K562 (cell line): ENCODE measurements around the gene KIF1A. TPM values are rescaled to one million over a fixed set of nuclear protein-coding genes. Genes with fewer than 3 reads are reported as not detected.

Experiments used
- ATAC-seq: fragments of 200-7000 bp; cut with Tn5 transposase; 3 replicates; pipeline ENCODE4 v1.9.1; 2020; ENCODE audit warnings: moderate library complexity
- BruUV-seq: library from RNA; stranded (reverse); fragments of 400-500 nt; replicated peaks from 2 replicates; lab custom pipeline; 2021; lab: Mats Ljungman, UMichigan
- CTCF ChIA-PET: fragments of 300-600 bp; formaldehyde crosslinking; extraction: SDS; loops from one replicate; lab custom pipeline; 2021; ENCODE audit warnings: low intra/inter-chr PET ratio; lab: Yijun Ruan, JAX
- POLR2A ChIA-PET: fragments of 300-600, 350-650 bp; sonication (Branson Sonifier 250); formaldehyde crosslinking; extraction: SDS; loops from one replicate; lab custom pipeline; 2021; ENCODE audit warnings: antibody characterized with exemption, inconsistent platforms; lab: Yijun Ruan, JAX
- DNase-seq, 4 experiments: peaks; one replicate each; pipeline versions ENCODE4 v3.0.0 to v3.0.0-alpha.2; 2011 to 2018; ENCODE audit warnings: low spot score in 3 of 4, mixed read lengths in 3 of 4; ENCODE audit errors: extremely low read depth in 1 of 4
- FAIRE-seq: peaks from 2 replicates; lab custom pipeline; 2011; peaks lifted over from hg19 to GRCh38; lab: Jason Lieb, UNC
- H2AFZ ChIP-seq: 2 replicates; pipeline ENCODE4 v1.6.0; 2011; ENCODE audit warnings: low read depth, low read length, control low read depth, inconsistent platforms
- H3K27ac ChIP-seq: fragments of 200-600 bp; 3 replicates; pipeline ENCODE4 v1.8.0; 2011; ENCODE audit warnings: low read depth, mild to moderate bottlenecking, control low read depth, inconsistent platforms, low read length, moderate library complexity, mixed read lengths; ENCODE audit errors: extremely low read depth
- H3K27me3 ChIP-seq, 2 experiments: fragments of 300-600 bp in 1 of 2; 2 replicates in 1 of 2; 3 replicates in 1 of 2; pipeline versions ENCODE4 v1.6.0 to v1.8.0; 2011; ENCODE audit warnings: inconsistent platforms in 2 of 2, low read length in 2 of 2, mild to moderate bottlenecking in 1 of 2, mixed read lengths in 1 of 2, moderate library complexity in 1 of 2; ENCODE audit not compliant: control insufficient read depth in 2 of 2, insufficient read depth in 2 of 2
- H3K36me3 ChIP-seq: fragments of 300-600 bp; 3 replicates; pipeline ENCODE4 v1.8.0; 2011; ENCODE audit warnings: mild to moderate bottlenecking, low read length, inconsistent platforms; ENCODE audit not compliant: control insufficient read depth, insufficient read depth
- H3K4me1 ChIP-seq, 2 experiments: fragments of 200-600 bp in 1 of 2; replicated peaks in 1 of 2; 2 replicates in 1 of 2; 3 replicates in 1 of 2; pipeline versions ENCODE4 v1.5.1 to v1.8.0; 2011; ENCODE audit warnings: inconsistent platforms in 2 of 2, low read length in 2 of 2, mild to moderate bottlenecking in 1 of 2, mixed read lengths in 1 of 2, moderate library complexity in 1 of 2; ENCODE audit not compliant: control insufficient read depth in 2 of 2, insufficient read depth in 2 of 2
- H3K4me2 ChIP-seq: 2 replicates; pipeline ENCODE4 v1.6.1; 2011; ENCODE audit warnings: low read length, control low read depth, inconsistent platforms, mixed read lengths; ENCODE audit not compliant: insufficient read depth
- H3K4me3 ChIP-seq: fragments of 200-600 bp; sonication (generic), shearing (Covaris generic); 2 replicates; pipeline ENCODE4 v1.5.1; 2016; ENCODE audit warnings: control low read depth, inconsistent platforms
- H3K79me2 ChIP-seq: fragments of 200-600 bp; 3 replicates; pipeline ENCODE4 v1.8.0; 2011; ENCODE audit warnings: low read length, inconsistent platforms; ENCODE audit not compliant: control insufficient read depth, insufficient read depth
- H3K9ac ChIP-seq, 2 experiments: 2 replicates each; pipeline versions ENCODE4 v1.6.0 to v1.6.1; 2011; ENCODE audit warnings: low read depth in 2 of 2, low read length in 2 of 2, control low read depth in 1 of 2, inconsistent platforms in 1 of 2, mild to moderate bottlenecking in 1 of 2, mixed read lengths in 1 of 2; ENCODE audit not compliant: insufficient read depth in 1 of 2
- H3K9me1 ChIP-seq: one replicate; pipeline ENCODE4 v1.6.0; 2011; ENCODE audit warnings: inconsistent platforms, mild to moderate bottlenecking, low read length, moderate library complexity; ENCODE audit not compliant: control insufficient read depth, insufficient read depth
- H3K9me3 ChIP-seq: replicated peaks from 2 replicates; pipeline ENCODE4 v1.5.1; 2011; ENCODE audit warnings: low read depth, low read length, inconsistent platforms; ENCODE audit not compliant: control insufficient read depth, insufficient read depth
- H4K20me1 ChIP-seq: replicated peaks from 2 replicates; pipeline ENCODE4 v1.6.1; 2011; ENCODE audit warnings: low read length, inconsistent platforms, mixed read lengths; ENCODE audit not compliant: control insufficient read depth, insufficient read depth
- CXXC5 ChIP-seq: fragments of 250-450 bp; sonication (Bioruptor Pico); IDR thresholded peaks from 2 replicates; pipeline ENCODE4 v1.8.0; 2022; ENCODE audit warnings: inconsistent platforms, mild to moderate bottlenecking, moderate library complexity
- ERF ChIP-seq: fragments of 450-650 bp; formaldehyde crosslinking; IDR thresholded peaks from 2 replicates; pipeline ENCODE4 v1.4.0; 2020; ENCODE audit warnings: mild to moderate bottlenecking, mixed read lengths
- FIP1L1 ChIP-seq: fragments of 200-400 bp; formaldehyde crosslinking; IDR thresholded peaks from 2 replicates; pipeline ENCODE4 v1.6.1; 2018; ENCODE audit warnings: mild to moderate bottlenecking, low read depth, low read length; ENCODE audit not compliant: poor library complexity, severe bottlenecking
- GABPB2 ChIP-seq: fragments of 250-450 bp; sonication (Bioruptor Pico); conservative IDR thresholded peaks from 2 replicates; pipeline ENCODE4 v1.5.1; 2021; ENCODE audit warnings: mild to moderate bottlenecking
- KDM2B ChIP-seq: fragments of 250-450 bp; sonication (Bioruptor Pico); IDR thresholded peaks from 2 replicates; pipeline ENCODE4 v1.8.0; 2021; ENCODE audit warnings: mild to moderate bottlenecking, moderate library complexity
- TFAM ChIP-seq: fragments of 250-450 bp; sonication (Bioruptor Pico); conservative IDR thresholded peaks from 2 replicates; pipeline ENCODE4 v1.5.0; 2021; ENCODE audit warnings: mild to moderate bottlenecking, moderate library complexity
- TRIM28 ChIP-seq: fragments of 450-650 bp; IDR thresholded peaks from 2 replicates; pipeline ENCODE4 v1.6.1; 2017
- XRCC5 ChIP-seq: fragments of 200-400 bp; formaldehyde crosslinking; IDR thresholded peaks from 2 replicates; pipeline ENCODE4 v1.6.1; 2017; ENCODE audit warnings: low read depth, mild to moderate bottlenecking, low read length
- ZEB2 ChIP-seq: fragments of 450-650 bp; IDR thresholded peaks from 2 replicates; pipeline ENCODE4 v1.6.1; 2016
- ZNF224 ChIP-seq: sonication (generic); formaldehyde crosslinking; IDR thresholded peaks from 2 replicates; pipeline ENCODE4 v1.8.0; 2022; ENCODE audit warnings: mild to moderate bottlenecking, missing genetic modification reagents
- ZNF239 ChIP-seq: fragments of 250-450 bp; sonication (Bioruptor Pico); IDR thresholded peaks from 2 replicates; pipeline ENCODE4 v1.4.0; 2020; ENCODE audit warnings: mild to moderate bottlenecking
- ZNF384 ChIP-seq: IDR thresholded peaks from 2 replicates; pipeline ENCODE4 v1.6.1; 2012; ENCODE audit warnings: low read depth, low read length, improper control_type of control experiment
- ZNF644 ChIP-seq: fragments of 200-800 bp; sonication (Bioruptor generic); IDR thresholded peaks from 2 replicates; pipeline ENCODE4 v1.6.1; 2016; ENCODE audit warnings: low read depth, missing genetic modification characterization, missing compliant biosample characterization
- WGBS: fragments of 100-300 bp; shearing (Covaris generic); methylation state at CpG from one replicate; pipeline ENCODE4 v1.1.6; 2016; ENCODE audit warnings: low coverage, mixed read lengths; ENCODE audit not compliant: insufficient coverage; ENCODE audit errors: missing lambda C conversion rate; 5-methylcytosine and 5-hydroxymethylcytosine counted together
- in situ Hi-C: fragments of 300-500 bp; cut with MboI; formaldehyde crosslinking; loops from 4 replicates; pipeline ENCODE4 v1.15.0; 2018; ENCODE audit warnings: inconsistent platforms, mixed read lengths
- intact Hi-C: fragments of 100-400 bp; cut with micrococcal nuclease; formaldehyde crosslinking; loops from 2 replicates; pipeline ENCODE4 v1.14.2; 2022
- polyA plus RNA-seq, 8 experiments: library from polyadenylated mRNA; depleted of rRNA in 4 of 8; stranded (reverse) in 5 of 8; unstranded in 3 of 8; fragments of >200 nt; fragmentation: Nextera tagmentation in 2 of 8; fragmentation: Illumina TruSeq in 1 of 8; extraction: Ambion mirVana in 2 of 8; extraction: Trizol in 1 of 8; gene quantifications; 2 replicates each; pipeline versions ENCODE4 v1.2.1 to v1.2.3, GENCODE V29; 2011 to 2014; ENCODE audit warnings: inconsistent platforms in 1 of 8, missing spikeins in 1 of 8
- total RNA-seq, 7 experiments: library from RNA; depleted of rRNA in 6 of 7; stranded (reverse); fragments of >200 nt in 6 of 7; fragmentation: Illumina TruSeq in 2 of 7; extraction: Trizol in 2 of 7; gene quantifications; 2 replicates each; pipeline versions ENCODE4 v1.2.1 to v1.2.3, GENCODE V29; 2011 to 2021; ENCODE audit warnings: low replicate concordance in 1 of 7
- TF ChIP-seq, protein P1 (sequence below): IDR thresholded peaks from 2 replicates; pipeline ENCODE4 v1.6.1; 2012; ENCODE audit warnings: low read depth, low read length, improper control_type of control experiment, borderline replicate concordance

The KIF1A gene
- total and polyA plus RNA-seq, 9 of the 15 experiments (the other 6 are each of a cell fraction or from before 2014, with no cell fraction given): 0.07 to 1.4 (median 0.45) TPM; not detected in 2

DNA sequence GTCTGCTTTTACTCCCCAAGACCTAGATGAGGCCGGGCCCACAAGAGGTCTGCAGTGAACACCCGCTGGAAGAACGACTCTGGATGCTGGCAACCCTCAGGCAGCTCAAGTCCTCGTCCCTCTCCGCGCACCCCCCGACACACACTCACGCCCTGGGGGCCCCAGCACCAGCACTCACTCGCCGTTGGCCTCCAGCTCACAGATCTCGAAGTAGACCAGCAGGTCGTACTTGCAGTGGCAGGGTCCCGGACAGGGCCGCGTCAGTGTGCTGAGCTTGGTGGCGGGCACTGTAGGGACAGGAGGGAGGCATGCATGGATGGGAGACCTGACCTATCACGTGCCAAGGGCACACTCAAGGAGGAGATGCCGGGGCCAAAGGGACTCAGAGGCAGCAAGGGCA lies 78.9 kb downstream of the KIF1A start:
- no peak overlapping the region for H3K27ac ChIP-seq
- no peaks in the 10 kb centered on the region for H3K9me3 ChIP-seq
- H3K4me2 ChIP-seq: no peak overlapping the region
- peaks cover 4 to 56% of the 10 kb centered on the region in 2 experiments; a peak in 4 of 5 replicates for H3K27me3 ChIP-seq
- intact Hi-C loops (no loop called here), in situ Hi-C loops (no loop called here)
- no TSS peak for BruUV-seq
- no peak for FAIRE-seq
- no peak overlapping the region for H3K9ac ChIP-seq
- ATAC-seq: no peak
- DNase-seq: no peak
- H3K36me3 ChIP-seq: no peaks in the 10 kb centered on the region
- no peaks in the 10 kb centered on the region for H3K9me1 ChIP-seq
- peaks cover 0 to 3% of the 10 kb centered on the region in 2 experiments; a peak in 1 of 5 replicates for H3K4me1 ChIP-seq
- H3K4me3 ChIP-seq: no peak overlapping the region
- WGBS: 0% methylated on average over 16 of the region's 18 CpGs
- no peaks in the 10 kb centered on the region for H4K20me1 ChIP-seq
- no peaks in the 10 kb centered on the region for H3K79me2 ChIP-seq
- ChIA-PET CTCF (no interaction called here), POLR2A (no interaction called here)
- TF ChIP-seq ZNF384: no peak
- TF ChIP-seq TRIM28: no peak
- TF ChIP-seq ZNF644: no peak
- TF ChIP-seq ZNF224 (CRISPR knock-in tag): no peak
- TF ChIP-seq TFAM (CRISPR knock-in tag): no peak
- TF ChIP-seq ERF (CRISPR knock-in tag): no peak
- H2AFZ ChIP-seq: no peak overlapping the region

DNA sequence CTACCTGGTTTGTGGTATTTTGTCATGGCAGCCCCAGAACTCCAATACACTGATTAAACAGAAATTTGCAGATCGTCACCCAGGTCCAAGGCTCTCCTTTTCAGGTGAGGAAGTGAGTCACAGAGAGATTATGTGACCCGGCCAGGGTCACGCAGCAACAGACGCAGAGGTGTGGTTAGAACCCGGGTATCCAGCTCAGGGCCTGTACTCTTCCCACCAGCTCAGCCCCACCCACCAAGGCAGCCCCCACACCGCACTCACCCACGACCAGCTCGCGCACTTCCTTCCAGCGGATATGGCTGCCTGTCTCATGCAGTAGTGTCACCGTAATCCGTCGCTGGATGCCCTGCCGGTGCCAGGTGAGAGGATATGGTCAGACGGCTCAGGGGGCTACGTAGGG lies 80.2 kb downstream of the KIF1A start:
- no peak for FAIRE-seq
- DNase-seq: no peak
- Histone ChIP-seq H3K36me3 (no peaks in the 10 kb centered on the region), H3K4me1 (peaks cover 0 to 8% of the 10 kb centered on the region in 2 experiments; a peak in 2 of 5 replicates), H3K79me2 (no peaks in the 10 kb centered on the region), H3K9me1 (no peaks in the 10 kb centered on the region), H3K27ac (no peak overlapping the region), H4K20me1 (no peaks in the 10 kb centered on the region), H3K27me3 (peaks cover 4 to 64% of the 10 kb centered on the region in 2 experiments; a peak in 4 of 5 replicates), H3K9me3 (no peaks in the 10 kb centered on the region), H3K4me2 (no peak overlapping the region), H3K4me3 (no peak overlapping the region), H3K9ac (no peak overlapping the region), H2AFZ (no peak overlapping the region)
- no peak for ATAC-seq
- in situ Hi-C loops: no loop called here
- POLR2A ChIA-PET: interaction anchor here (0.6 kb wide), 1 partner anchor 12 kb away, joined by 3 read pairs; no protein-coding TSS in a partner anchor
- 1% methylated on average over 10 of the region's 16 CpGs for WGBS
- intact Hi-C loops: no loop called here
- BruUV-seq: no TSS peak
- TF ChIP-seq CXXC5 (CRISPR knock-in tag): no peak
- TF ChIP-seq ZEB2: no peak
- TF ChIP-seq, protein P1, sequence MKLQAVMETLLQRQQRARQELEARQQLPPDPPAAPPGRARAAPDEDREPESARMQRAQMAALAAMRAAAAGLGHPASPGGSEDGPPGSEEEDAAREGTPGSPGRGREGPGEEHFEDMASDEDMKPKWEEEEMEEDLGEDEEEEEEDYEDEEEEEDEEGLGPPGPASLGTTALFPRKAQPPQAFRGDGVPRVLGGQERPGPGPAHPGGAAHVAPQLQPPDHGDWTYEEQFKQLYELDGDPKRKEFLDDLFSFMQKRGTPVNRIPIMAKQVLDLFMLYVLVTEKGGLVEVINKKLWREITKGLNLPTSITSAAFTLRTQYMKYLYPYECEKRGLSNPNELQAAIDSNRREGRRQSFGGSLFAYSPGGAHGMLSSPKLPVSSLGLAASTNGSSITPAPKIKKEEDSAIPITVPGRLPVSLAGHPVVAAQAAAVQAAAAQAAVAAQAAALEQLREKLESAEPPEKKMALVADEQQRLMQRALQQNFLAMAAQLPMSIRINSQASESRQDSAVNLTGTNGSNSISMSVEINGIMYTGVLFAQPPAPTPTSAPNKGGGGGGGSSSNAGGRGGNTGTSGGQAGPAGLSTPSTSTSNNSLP: no peak
- no peak for TF ChIP-seq XRCC5
- no peak for TF ChIP-seq ZNF239 (CRISPR knock-in tag)
- no peak for TF ChIP-seq FIP1L1
- TF ChIP-seq GABPB2 (CRISPR knock-in tag): no peak
- no peak for TF ChIP-seq KDM2B (CRISPR knock-in tag)
- CTCF ChIA-PET: no interaction called here
